BLaER1 (cell line): ENCODE results near the gene OSBPL8.
"Not testable (repeated sequence)": the region's sequence is repeated elsewhere in the genome, so short reads cannot be mapped to it uniquely, and the experiment has no call there.

Source experiments
- H3K27ac ChIP-seq: shearing (Covaris generic); formaldehyde crosslinking; 2 replicates; pipeline ENCODE4 v1.8.1; 2022
- H3K27me3 ChIP-seq: shearing (Covaris generic); formaldehyde crosslinking; 2 replicates; pipeline ENCODE4 v1.8.1; 2022
- H3K36me3 ChIP-seq: shearing (Covaris generic); formaldehyde crosslinking; 2 replicates; pipeline ENCODE4 v1.8.1; 2022
- H3K4me1 ChIP-seq: shearing (Covaris generic); formaldehyde crosslinking; 2 replicates; pipeline ENCODE4 v1.8.1; 2022
- H3K4me2 ChIP-seq: shearing (Covaris generic); formaldehyde crosslinking; 2 replicates; pipeline ENCODE4 v1.8.1; 2022
- H3K4me3 ChIP-seq: shearing (Covaris generic); formaldehyde crosslinking; 2 replicates; pipeline ENCODE4 v1.8.1; 2022
- H3K9ac ChIP-seq: shearing (Covaris generic); formaldehyde crosslinking; 2 replicates; pipeline ENCODE4 v1.8.1; 2022
- H3K9me3 ChIP-seq: shearing (Covaris generic); formaldehyde crosslinking; 2 replicates; pipeline ENCODE4 v1.8.1; 2022
- H4K20me1 ChIP-seq: shearing (Covaris generic); formaldehyde crosslinking; 2 replicates; pipeline ENCODE4 v1.8.1; 2022
- Cebpa-rat ChIP-seq: shearing (Covaris generic); IDR thresholded peaks from 2 replicates; pipeline ENCODE4 v1.8.1; 2022

The OSBPL8 gene

GRCh38 chr12:76387614-76388013 is 172.0 kb downstream of the OSBPL8 start:
- Histone ChIP-seq H3K27ac (no peak overlapping the region), H3K9ac (no peak overlapping the region), H3K36me3 (peaks cover 10% of the 10 kb centered on the region; the same call in 1 of the 2 replicates), H3K27me3 (no peaks in the 10 kb centered on the region), H4K20me1 (no peaks in the 10 kb centered on the region), H3K4me1 (no peaks in the 10 kb centered on the region), H3K4me2 (no peak overlapping the region), H3K9me3 (no peaks in the 10 kb centered on the region), H3K4me3 (no peak overlapping the region)
- no peak for TF ChIP-seq Cebpa-rat

GRCh38 chr12:76384560-76384959 is 175.0 kb downstream of the OSBPL8 start:
- H3K36me3 ChIP-seq = peaks cover 6% of the 10 kb centered on the region; the same call in 1 of the 2 replicates
- no peaks in the 10 kb centered on the region for H4K20me1 ChIP-seq
- H3K4me2 ChIP-seq = no peak overlapping the region
- TF ChIP-seq Cebpa-rat = no peak
- H3K9me3 ChIP-seq = no peaks in the 10 kb centered on the region
- H3K27me3 ChIP-seq = no peaks in the 10 kb centered on the region
- H3K27ac ChIP-seq = no peak overlapping the region
- no peak overlapping the region for H3K9ac ChIP-seq
- H3K4me1 ChIP-seq = no peaks in the 10 kb centered on the region
- H3K4me3 ChIP-seq = no peak overlapping the region

- Histone ChIP-seq H3K27me3 (no peaks in the 10 kb centered on the region), H3K4me2 (no peak overlapping the region), H3K27ac (no peak overlapping the region), H3K4me3 (no peak overlapping the region), H3K9ac (no peak overlapping the region), H4K20me1 (no peaks in the 10 kb centered on the region), H3K36me3 (peaks cover 3% of the 10 kb centered on the region; the same call in 1 of the 2 replicates), H3K4me1 (no peaks in the 10 kb centered on the region), H3K9me3 (no peaks in the 10 kb centered on the region)
- no peak for TF ChIP-seq Cebpa-rat
Observed at GRCh38 chr12:76383988-76384387, 175.6 kb downstream of the OSBPL8 start.

DNA sequence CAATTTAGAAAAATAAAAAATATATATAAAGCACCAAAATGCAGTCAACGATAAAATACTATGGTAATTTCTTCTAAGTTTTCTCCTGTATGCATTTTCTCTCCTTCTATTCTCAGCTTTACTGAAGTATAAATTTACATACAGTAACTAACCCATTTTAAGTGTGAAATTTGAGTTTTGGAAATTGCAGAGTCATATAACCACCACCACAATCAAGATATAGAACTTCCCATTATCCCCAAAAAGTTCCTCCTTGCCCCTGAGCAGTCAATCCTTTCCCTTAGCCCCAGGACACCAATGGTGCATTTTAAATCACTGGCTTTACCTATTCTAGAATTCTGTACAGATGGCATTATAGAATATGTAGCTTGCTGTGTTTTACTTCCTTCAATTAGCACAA is 180.3 kb downstream of the OSBPL8 start:
- Histone ChIP-seq H3K27ac (no peak overlapping the region), H3K36me3 (peaks cover 20% of the 10 kb centered on the region), H3K9ac (no peak overlapping the region), H3K4me3 (no peak overlapping the region), H3K9me3 (no peaks in the 10 kb centered on the region), H3K4me2 (no peak overlapping the region), H3K27me3 (no peaks in the 10 kb centered on the region), H4K20me1 (no peaks in the 10 kb centered on the region), H3K4me1 (no peaks in the 10 kb centered on the region)
- TF ChIP-seq Cebpa-rat = no peak

- not testable (repeated sequence) for H3K9ac ChIP-seq, H3K4me3 ChIP-seq, H3K9me3 ChIP-seq, H3K27ac ChIP-seq, H3K4me1 ChIP-seq, H4K20me1 ChIP-seq, H3K27me3 ChIP-seq, H3K4me2 ChIP-seq
- H3K36me3 ChIP-seq = peaks cover 21% of the 10 kb centered on the region
Observed at GRCh38 chr12:76376876-76377275, 182.7 kb downstream of the OSBPL8 start.

DNA sequence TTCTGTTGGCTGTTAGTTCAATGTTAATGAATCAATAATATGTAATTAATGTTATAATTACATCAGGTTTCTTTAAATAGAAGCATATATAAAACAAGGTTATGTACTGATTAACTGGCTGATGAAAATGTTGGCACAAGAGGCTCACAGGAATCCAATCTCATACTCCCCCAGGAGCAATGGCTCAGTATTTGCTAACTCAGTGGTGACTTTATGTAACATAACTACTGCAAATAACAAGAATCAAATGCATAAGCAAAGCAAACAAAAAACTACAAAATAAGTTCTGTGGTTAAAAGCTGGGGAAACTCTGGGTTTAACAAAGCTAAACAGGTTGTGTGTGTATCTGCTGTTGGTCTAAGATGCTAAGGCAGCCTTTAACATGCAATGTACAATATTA is 183.6 kb downstream of the OSBPL8 start:
- H3K4me3 ChIP-seq = no peak overlapping the region
- no peaks in the 10 kb centered on the region for H3K27me3 ChIP-seq
- H4K20me1 ChIP-seq = no peaks in the 10 kb centered on the region
- no peak overlapping the region for H3K4me2 ChIP-seq
- peaks cover 21% of the 10 kb centered on the region for H3K36me3 ChIP-seq
- no peak for TF ChIP-seq Cebpa-rat
- no peak overlapping the region for H3K9ac ChIP-seq
- H3K9me3 ChIP-seq = no peaks in the 10 kb centered on the region
- H3K27ac ChIP-seq = no peak overlapping the region
- H3K4me1 ChIP-seq = no peaks in the 10 kb centered on the region

- Histone ChIP-seq H3K4me1 (no peaks in the 10 kb centered on the region), H3K4me2 (no peak overlapping the region), H4K20me1 (no peaks in the 10 kb centered on the region), H3K36me3 (peaks cover 21% of the 10 kb centered on the region), H3K9ac (no peak overlapping the region), H3K4me3 (no peak overlapping the region), H3K27me3 (no peaks in the 10 kb centered on the region), H3K27ac (no peak overlapping the region), H3K9me3 (no peaks in the 10 kb centered on the region)
- no peak for TF ChIP-seq Cebpa-rat
Observed at GRCh38 chr12:76375470-76375869, 184.1 kb downstream of the OSBPL8 start.

GRCh38 chr12:76374386-76375020 is 185.1 kb downstream of the OSBPL8 start:
- TF ChIP-seq Cebpa-rat = no peak
- H3K4me1 ChIP-seq = no peaks in the 10 kb centered on the region
- no peak overlapping the region for H3K9ac ChIP-seq
- H3K4me3 ChIP-seq = no peak overlapping the region
- no peak overlapping the region for H3K27ac ChIP-seq
- H4K20me1 ChIP-seq = no peaks in the 10 kb centered on the region
- H3K9me3 ChIP-seq = no peaks in the 10 kb centered on the region
- peaks cover 21% of the 10 kb centered on the region for H3K36me3 ChIP-seq
- H3K4me2 ChIP-seq = no peak overlapping the region
- no peaks in the 10 kb centered on the region for H3K27me3 ChIP-seq

- Histone ChIP-seq H3K4me2 (no peak overlapping the region), H3K9ac (no peak overlapping the region), H3K36me3 (peaks cover 17% of the 10 kb centered on the region), H3K9me3 (peaks cover 8% of the 10 kb centered on the region; the same call in 1 of the 2 replicates), H3K4me3 (no peak overlapping the region), H4K20me1 (no peaks in the 10 kb centered on the region), H3K27ac (no peak overlapping the region), H3K27me3 (no peaks in the 10 kb centered on the region), H3K4me1 (no peaks in the 10 kb centered on the region)
- no peak for TF ChIP-seq Cebpa-rat
Observed at GRCh38 chr12:76368230-76368629, 191.3 kb downstream of the OSBPL8 start.

- H3K4me2 ChIP-seq = no peak overlapping the region
- H3K27me3 ChIP-seq = no peaks in the 10 kb centered on the region
- H3K36me3 ChIP-seq = peaks cover 17% of the 10 kb centered on the region
- no peak overlapping the region for H3K9ac ChIP-seq
- no peak overlapping the region for H3K27ac ChIP-seq
- H3K9me3 ChIP-seq = peaks cover 8% of the 10 kb centered on the region; the same call in 1 of the 2 replicates
- no peak for TF ChIP-seq Cebpa-rat
- H3K4me3 ChIP-seq = no peak overlapping the region
- no peaks in the 10 kb centered on the region for H4K20me1 ChIP-seq
- no peaks in the 10 kb centered on the region for H3K4me1 ChIP-seq
Observed at GRCh38 chr12:76366163-76366562, 193.4 kb downstream of the OSBPL8 start.

- not testable (repeated sequence) for H3K4me3 ChIP-seq, H3K9ac ChIP-seq, H3K9me3 ChIP-seq, H4K20me1 ChIP-seq, H3K27me3 ChIP-seq, H3K27ac ChIP-seq, H3K4me1 ChIP-seq, H3K4me2 ChIP-seq
- H3K36me3 ChIP-seq = peaks cover 23% of the 10 kb centered on the region
Observed at GRCh38 chr12:76364131-76364530, 195.4 kb downstream of the OSBPL8 start.
